ENCODE data around the gene PNP.

DNA sequence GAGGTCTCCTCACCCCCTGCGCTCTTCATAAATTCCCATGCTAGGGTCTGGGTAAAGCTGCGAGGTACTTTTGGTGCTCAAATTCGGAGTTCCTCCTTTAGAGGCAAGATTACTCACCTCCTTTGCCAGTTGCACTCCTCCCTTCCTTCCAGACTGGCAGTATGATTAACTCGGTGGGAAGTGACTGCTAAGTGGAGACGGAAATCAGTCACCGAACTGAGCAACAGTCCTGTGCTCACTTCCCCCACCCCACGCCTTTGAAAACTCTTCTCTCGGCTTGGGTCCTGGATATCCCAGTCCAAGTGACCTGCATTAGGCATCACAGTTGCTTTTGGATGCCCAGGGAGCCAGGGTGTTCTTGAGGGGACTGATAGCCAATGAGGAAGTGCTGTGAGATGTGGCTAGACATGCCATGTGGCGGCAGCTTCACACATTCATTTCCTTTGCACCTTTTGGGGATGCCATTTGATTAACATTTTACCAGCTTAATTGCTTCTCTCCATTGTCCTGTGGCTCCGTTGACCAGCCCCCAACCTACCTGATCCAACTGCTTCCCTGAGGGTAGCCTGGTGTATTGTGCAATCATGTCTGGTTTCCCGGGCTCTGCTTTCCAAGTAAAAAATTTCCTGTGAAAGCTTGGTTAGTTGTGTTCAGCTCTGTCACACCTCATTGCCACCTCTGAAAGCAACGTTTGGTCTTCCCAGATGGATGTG, 840 bp downstream of the PNP start:
- TF ChIP-seq KLF8 (tag by site-specific recombination; IDR thresholded peaks at IDR 0.05) = no peak
- no peak for TF ChIP-seq SP2 (tag by site-specific recombination; IDR thresholded peaks at IDR 0.05)
- TF ChIP-seq, protein P1, sequence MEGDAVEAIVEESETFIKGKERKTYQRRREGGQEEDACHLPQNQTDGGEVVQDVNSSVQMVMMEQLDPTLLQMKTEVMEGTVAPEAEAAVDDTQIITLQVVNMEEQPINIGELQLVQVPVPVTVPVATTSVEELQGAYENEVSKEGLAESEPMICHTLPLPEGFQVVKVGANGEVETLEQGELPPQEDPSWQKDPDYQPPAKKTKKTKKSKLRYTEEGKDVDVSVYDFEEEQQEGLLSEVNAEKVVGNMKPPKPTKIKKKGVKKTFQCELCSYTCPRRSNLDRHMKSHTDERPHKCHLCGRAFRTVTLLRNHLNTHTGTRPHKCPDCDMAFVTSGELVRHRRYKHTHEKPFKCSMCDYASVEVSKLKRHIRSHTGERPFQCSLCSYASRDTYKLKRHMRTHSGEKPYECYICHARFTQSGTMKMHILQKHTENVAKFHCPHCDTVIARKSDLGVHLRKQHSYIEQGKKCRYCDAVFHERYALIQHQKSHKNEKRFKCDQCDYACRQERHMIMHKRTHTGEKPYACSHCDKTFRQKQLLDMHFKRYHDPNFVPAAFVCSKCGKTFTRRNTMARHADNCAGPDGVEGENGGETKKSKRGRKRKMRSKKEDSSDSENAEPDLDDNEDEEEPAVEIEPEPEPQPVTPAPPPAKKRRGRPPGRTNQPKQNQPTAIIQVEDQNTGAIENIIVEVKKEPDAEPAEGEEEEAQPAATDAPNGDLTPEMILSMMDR (tag by site-specific recombination; IDR thresholded peaks at IDR 0.05) = no peak
- no peak for TF ChIP-seq BCL11B (tag by site-specific recombination; IDR thresholded peaks at IDR 0.05; ENCODE audit: low read depth)
- 0 out of 2 replicates have a peak, but pooled peaks have one; percentile 10 for TF ChIP-seq ZNF335 (tag by site-specific recombination; conservative IDR thresholded peaks at IDR 0.05)
- TF ChIP-seq ZNF501 (tag by site-specific recombination; IDR thresholded peaks at IDR 0.05) = no peak
- TF ChIP-seq, protein P2, sequence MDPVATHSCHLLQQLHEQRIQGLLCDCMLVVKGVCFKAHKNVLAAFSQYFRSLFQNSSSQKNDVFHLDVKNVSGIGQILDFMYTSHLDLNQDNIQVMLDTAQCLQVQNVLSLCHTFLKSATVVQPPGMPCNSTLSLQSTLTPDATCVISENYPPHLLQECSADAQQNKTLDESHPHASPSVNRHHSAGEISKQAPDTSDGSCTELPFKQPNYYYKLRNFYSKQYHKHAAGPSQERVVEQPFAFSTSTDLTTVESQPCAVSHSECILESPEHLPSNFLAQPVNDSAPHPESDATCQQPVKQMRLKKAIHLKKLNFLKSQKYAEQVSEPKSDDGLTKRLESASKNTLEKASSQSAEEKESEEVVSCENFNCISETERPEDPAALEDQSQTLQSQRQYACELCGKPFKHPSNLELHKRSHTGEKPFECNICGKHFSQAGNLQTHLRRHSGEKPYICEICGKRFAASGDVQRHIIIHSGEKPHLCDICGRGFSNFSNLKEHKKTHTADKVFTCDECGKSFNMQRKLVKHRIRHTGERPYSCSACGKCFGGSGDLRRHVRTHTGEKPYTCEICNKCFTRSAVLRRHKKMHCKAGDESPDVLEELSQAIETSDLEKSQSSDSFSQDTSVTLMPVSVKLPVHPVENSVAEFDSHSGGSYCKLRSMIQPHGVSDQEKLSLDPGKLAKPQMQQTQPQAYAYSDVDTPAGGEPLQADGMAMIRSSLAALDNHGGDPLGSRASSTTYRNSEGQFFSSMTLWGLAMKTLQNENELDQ (tag by site-specific recombination; IDR thresholded peaks at IDR 0.05; ENCODE audit: low read depth) = no peak
- no peak for TF ChIP-seq ZNF701 (tag by site-specific recombination; IDR thresholded peaks at IDR 0.05)
- peak; percentile 59 for TF ChIP-seq ZBTB17 (tag by site-specific recombination; IDR thresholded peaks at IDR 0.05)
- no peak for TF ChIP-seq ZNF221 (tag by site-specific recombination; IDR thresholded peaks at IDR 0.05; ENCODE audit: borderline replicate concordance)

All from HEK293 (cell line).